ENCODE results near the gene OGG1.
A peak's percentile ranks its signal among the peaks of the same experiment; 100 is the strongest.

The OGG1 gene

GRCh38 chr3:9749645-9750555 lies at the start of gene OGG1:
Gene OGG1 (plus strand): TSS chr3:9749952. CDS start chr3:9750287, 335 bp downstream.
- peaks cover 29% of the 10 kb centered on the region for H3K4me1 Mint-ChIP-seq
- TF ChIP-seq CTCF (IDR thresholded peaks at IDR 0.05; ENCODE audit: unreplicated experiment in 3 of 3), result no peak
- no peaks in the 10 kb centered on the region for H3K27me3 Mint-ChIP-seq (ENCODE audit: low read depth)
- peak within 1 kb of the TSS; percentile 93 to 94 (median 94) for H3K4me3 Mint-ChIP-seq
- peak within 1 kb of the TSS; percentile 95 to 99 (median 98) for H3K27ac Mint-ChIP-seq
- H3K36me3 Mint-ChIP-seq (ENCODE audit: low read depth), result peaks cover 64% of the 10 kb centered on the region
- H3K9me3 Mint-ChIP-seq, result no peaks in the 10 kb centered on the region

- Mint-ChIP-seq H3K36me3 (ENCODE audit: low read depth) (peaks cover 24% of the 10 kb centered on the region), H3K4me1 (no peaks in the 10 kb centered on the region), H3K4me3 (no peak overlapping the region), H3K27me3 (ENCODE audit: low read depth) (peaks cover 28% of the 10 kb centered on the region), H3K27ac (no peak overlapping the region), H3K9me3 (no peaks in the 10 kb centered on the region)
- no peak for TF ChIP-seq CTCF (IDR thresholded peaks at IDR 0.05; ENCODE audit: unreplicated experiment in 3 of 3)
Measured at GRCh38 chr3:9700536-9700935, 49.2 kb upstream of the OGG1 start.

GRCh38 chr3:9701006-9701405 lies 48.7 kb upstream of the OGG1 start:
- Mint-ChIP-seq H3K4me3 (no peak overlapping the region), H3K27ac (no peak overlapping the region), H3K9me3 (no peaks in the 10 kb centered on the region), H3K4me1 (no peaks in the 10 kb centered on the region), H3K27me3 (ENCODE audit: low read depth) (peaks cover 33% of the 10 kb centered on the region), H3K36me3 (ENCODE audit: low read depth) (peaks cover 24% of the 10 kb centered on the region)
- TF ChIP-seq CTCF (IDR thresholded peaks at IDR 0.05; ENCODE audit: unreplicated experiment in 3 of 3), result no peak

- no peaks in the 10 kb centered on the region for H3K4me1 Mint-ChIP-seq
- H3K4me3 Mint-ChIP-seq, result no peak overlapping the region
- no peak overlapping the region for H3K27ac Mint-ChIP-seq
- no peak for TF ChIP-seq CTCF (IDR thresholded peaks at IDR 0.05; ENCODE audit: unreplicated experiment in 3 of 3)
- no peaks in the 10 kb centered on the region for H3K9me3 Mint-ChIP-seq
- peaks cover 24% of the 10 kb centered on the region for H3K36me3 Mint-ChIP-seq (ENCODE audit: low read depth)
- peaks cover 40% of the 10 kb centered on the region for H3K27me3 Mint-ChIP-seq (ENCODE audit: low read depth)
Measured at GRCh38 chr3:9701711-9702110, 48.0 kb upstream of the OGG1 start.

- peaks cover 44% of the 10 kb centered on the region for H3K27me3 Mint-ChIP-seq (ENCODE audit: low read depth)
- no peak for TF ChIP-seq CTCF (IDR thresholded peaks at IDR 0.05; ENCODE audit: unreplicated experiment in 3 of 3)
- no peaks in the 10 kb centered on the region for H3K4me1 Mint-ChIP-seq
- peak overlapping the region; percentile 14 to 54 (median 34) for H3K4me3 Mint-ChIP-seq
- peaks cover 19% of the 10 kb centered on the region for H3K36me3 Mint-ChIP-seq (ENCODE audit: low read depth)
- H3K27ac Mint-ChIP-seq, result no peak overlapping the region
- peaks cover 3% of the 10 kb centered on the region for H3K9me3 Mint-ChIP-seq
Measured at GRCh38 chr3:9703240-9703639, 46.5 kb upstream of the OGG1 start.

Measured in nephron (organoid).